Keratinocyte (primary cell): ENCODE results near the gene CDCA4.

Experiments used
- CTCF ChIP-seq, 3 experiments: IDR thresholded peaks in 1 of 3; conservative IDR thresholded peaks in 1 of 3; optimal IDR thresholded peaks in 1 of 3; 2 replicates in 2 of 3; 3 replicates in 1 of 3; pipeline versions ENCODE3 to v1.5.1; 2011; ENCODE audit warnings: low read length in 3 of 3, mild to moderate bottlenecking in 3 of 3, moderate library complexity in 2 of 3, control low read depth in 1 of 3, inconsistent platforms in 1 of 3; ENCODE audit not compliant: insufficient read depth in 2 of 3; ENCODE audit errors: extremely low read depth in 1 of 3
- EZH2 ChIP-seq: IDR thresholded peaks from one replicate; pipeline ENCODE4 v1.6.1; 2012; ENCODE audit warnings: inconsistent platforms, mild to moderate bottlenecking, low read length, moderate library complexity

DNA sequence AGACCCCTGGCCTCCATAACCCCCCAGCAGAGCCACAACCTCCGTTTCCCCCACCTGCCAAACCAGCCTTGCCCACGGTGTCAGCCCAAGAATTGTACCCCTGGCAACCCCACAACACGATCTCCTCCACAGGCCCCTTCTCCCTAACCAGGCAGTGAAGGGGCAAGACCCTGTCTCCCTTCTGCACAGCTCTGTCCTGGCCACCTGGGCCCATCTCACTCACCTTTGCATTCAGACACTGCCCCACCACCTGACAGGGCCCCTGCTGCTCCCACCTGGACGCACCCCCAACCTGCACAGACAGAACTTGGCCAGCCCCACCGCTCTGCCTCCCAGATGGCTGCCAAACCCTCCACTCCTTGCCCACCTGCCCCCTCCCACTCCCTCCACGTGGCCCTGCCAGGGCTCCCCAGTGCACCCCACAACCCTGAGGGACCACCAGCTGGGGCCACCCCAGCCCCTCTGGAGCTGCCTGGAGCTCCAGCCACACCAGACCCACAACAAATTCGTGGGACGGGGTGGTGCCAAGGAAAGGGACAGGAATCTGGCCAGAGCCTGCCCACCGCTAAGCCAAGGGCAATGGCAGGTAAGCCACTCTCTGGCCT is 54.5 kb downstream of the CDCA4 start:
- no peak for TF ChIP-seq CTCF (optimal IDR thresholded peaks at IDR 0.05 in 1 of 3, IDR thresholded peaks at IDR 0.05 in 1 of 3, conservative IDR thresholded peaks at IDR 0.05 in 1 of 3; ENCODE audit: extremely low read depth in 1 of 3, insufficient read depth in 2 of 3, low read length in 3 of 3)
- TF ChIP-seq EZH2 = no peak
